NCI-H1092 (cell line): ENCODE data around the gene DECR2.
"Not testable (repeated sequence)": the region's sequence is repeated elsewhere in the genome, so short reads cannot be mapped to it uniquely, and the experiment has no call there.

ENCODE experiments used
- DNase-seq: peaks from one replicate; lab custom pipeline; 2025; lab: John Stamatoyannopoulos, UW

The DECR2 gene

DNA sequence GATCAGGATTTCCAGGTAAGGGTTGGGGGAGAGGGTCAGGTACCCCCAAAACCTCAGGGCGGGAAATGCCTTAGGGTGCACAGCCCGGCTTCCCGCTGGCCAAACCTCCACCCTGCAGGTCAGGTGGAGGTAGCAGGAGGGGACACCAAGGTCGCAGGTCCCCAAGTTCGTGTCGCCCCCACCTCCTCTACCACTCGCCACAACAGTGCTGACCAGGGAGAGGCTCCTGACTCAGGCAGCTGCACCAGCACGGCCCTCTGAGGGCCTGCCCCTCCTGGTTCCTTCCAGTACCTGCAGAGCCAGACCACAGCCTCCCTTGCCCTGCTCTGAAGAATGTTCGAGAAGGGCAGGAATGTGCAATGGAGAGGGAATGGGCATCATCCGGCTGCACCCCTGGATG, 35.2 kb upstream of the DECR2 start:
- no peak for DNase-seq

DNA sequence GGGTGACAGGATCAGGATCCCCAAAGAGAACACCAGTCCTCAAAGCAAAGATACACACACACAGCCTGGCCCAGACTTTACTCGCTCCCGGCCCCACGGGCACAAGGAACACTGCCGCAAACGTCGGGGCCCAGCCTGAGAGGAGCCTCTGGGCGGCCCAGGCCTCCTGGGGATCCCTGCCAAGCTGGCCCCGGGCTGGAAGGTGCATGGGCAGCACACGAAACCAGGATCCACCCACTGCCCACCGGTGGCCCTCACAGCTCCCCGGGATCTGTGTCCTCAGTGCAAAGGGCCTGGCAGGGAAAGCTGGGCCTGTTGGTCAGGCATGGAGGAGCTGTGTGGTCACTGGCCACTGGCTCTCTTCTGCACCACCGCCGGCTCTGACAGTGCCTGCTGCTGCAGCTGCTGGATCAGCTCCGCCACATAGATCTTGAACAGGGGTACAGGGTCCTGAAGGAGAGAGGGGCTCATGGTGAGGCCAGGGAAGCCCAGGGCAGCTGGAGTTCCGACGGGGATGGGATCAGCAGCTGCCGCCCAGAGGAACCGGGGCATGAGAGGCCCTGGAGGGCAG, 34.3 kb upstream of the DECR2 start:
- DNase-seq: no peak

DNA sequence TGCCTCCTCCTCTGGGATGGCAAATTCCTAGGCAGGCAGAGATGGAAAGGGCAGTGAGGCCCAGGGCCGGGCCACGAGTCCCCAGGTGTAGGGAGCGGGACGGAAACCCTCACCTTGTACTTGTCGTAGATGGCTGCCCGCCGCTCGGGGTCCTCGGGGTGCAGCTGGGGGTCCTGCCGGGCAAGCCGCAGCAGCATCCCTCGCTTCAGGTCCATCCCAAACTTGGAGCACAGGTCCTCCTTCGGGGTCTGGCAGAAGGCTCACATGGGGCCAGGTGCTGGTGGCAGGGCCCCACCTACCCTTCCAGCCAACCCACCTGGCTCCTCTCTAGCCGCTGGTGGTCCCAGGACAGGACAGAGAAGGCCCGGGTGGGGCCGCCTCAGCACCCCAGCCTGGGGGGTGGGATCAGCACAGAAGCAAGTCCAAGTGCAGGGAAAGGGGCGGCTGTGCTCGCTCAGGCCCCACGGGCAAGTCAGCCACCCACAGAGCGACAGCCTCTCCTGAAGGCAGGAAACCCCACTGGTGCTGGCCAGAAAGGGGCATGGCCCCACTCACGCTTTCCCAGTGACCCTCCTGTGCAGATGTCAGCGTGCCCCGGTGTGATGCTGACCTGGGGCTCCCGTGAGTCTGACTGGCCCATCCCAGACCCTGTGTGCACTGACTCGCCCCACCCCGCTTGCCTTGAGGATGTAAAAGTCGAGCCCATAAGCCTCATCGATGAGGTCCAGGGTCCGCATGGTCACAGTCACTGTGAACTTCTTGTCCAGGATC, 33.1 kb upstream of the DECR2 start:
- DNase-seq: no peak

DNA sequence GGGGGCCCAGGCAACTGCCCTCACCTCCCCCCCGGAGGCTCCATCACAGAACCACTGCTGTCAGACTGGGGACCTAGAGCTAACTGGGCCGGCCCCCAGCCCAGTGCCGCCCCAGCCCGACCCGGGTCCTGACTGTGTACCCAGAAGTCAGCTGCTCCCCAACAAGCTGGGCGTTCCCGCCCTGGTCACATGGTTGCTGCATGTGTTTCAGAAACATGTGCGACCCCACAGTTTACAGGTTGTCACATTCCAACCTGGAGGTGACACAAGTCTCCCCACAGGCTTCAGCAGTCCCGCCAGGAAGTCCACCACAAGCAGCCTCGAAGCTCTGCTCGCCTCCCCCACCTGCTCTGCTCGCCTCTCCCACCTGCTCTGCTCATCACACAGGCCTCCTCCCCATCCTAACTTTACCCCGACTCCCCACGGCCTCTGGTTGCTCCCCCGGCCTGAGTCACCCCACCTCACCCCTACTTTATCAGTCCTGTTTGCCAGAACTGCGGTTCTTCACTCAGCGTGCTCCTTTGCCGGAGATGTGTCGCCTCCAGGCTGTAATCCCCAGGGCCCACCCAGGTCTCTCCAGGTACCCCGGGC, 32.3 kb upstream of the DECR2 start:
- no peak for DNase-seq

DNA sequence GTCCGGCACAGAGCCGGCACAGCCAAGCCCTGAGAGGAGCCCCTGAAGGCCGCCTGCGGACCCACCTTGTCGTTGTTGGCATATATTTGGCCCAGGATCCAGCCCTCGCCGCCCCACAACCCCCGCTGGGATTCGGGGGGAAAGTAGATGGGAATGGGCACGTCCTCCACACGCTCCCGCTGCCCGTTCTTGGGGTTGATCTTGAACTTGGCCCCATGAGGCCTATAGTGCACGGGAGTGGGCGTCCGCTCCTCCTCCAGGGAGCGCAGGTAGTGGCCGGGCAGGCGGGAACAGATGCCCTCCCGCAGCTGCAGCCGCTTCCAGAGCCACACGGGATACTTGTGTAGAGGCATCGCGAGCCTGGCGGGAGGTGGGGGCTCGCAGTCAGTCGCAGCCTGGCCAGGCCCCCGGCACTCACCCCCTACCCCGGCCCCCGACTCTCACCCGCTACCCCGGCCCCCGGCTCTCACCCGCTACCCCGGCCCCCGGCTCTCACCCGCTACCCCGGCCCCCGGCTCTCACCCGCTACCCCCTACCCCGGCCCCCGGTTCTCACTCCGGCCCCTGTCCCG, 31.7 kb upstream of the DECR2 start:
- DNase-seq: no peak

DNA sequence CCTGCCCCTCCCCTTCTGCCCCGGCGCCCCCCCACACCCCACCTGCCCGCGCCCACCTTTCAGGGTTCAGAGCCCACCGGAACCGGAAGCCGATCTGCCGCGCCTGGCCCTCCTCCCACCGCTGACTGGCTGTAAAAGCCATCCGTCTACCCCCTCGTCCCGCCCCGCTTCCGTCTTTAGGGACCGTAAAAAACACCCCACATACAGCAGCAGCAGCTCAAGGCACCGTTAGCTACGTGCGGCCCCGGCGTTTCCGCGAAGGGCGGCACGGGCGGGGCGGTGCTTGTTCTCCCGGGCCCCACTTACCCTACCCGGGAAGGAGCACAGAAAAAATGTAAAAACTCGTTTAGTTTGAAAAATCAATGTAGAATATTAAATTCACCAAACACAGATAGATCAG, 31.2 kb upstream of the DECR2 start, which contains the start of gene MRPL28:
TSS of gene MRPL28 (minus strand) at position 96 of the 400 bp plus-strand sequence. CDS start 320 bp downstream, outside the sequence.
- peak; percentile 94 for DNase-seq

DNA sequence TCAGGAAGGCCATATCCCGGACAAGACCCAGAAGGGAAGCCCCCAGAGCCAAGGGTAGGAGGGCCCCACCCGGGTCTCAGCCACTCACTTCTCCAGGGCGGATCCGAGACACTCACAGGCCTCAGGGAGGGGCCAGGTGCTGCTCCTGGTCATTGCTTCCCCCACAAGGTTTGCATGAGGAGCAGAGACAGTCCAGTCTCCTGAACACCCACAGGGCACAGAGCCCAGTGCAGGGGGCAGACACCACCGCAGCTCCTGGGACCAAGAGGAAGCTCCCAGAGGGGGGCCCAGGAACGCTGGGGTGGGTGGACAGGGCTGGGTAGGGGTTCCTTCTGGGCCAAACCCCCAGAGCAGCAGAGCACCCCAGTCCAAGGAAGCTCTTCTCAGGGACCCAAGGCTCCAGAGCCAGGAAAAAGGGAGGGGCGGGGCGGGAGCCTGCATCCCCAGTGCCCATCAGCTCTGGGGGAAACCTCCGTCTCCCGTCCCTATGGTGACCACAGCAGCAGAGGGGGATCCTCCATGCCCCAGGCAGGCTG, 30.6 kb upstream of the DECR2 start:
- DNase-seq: no peak

DNA sequence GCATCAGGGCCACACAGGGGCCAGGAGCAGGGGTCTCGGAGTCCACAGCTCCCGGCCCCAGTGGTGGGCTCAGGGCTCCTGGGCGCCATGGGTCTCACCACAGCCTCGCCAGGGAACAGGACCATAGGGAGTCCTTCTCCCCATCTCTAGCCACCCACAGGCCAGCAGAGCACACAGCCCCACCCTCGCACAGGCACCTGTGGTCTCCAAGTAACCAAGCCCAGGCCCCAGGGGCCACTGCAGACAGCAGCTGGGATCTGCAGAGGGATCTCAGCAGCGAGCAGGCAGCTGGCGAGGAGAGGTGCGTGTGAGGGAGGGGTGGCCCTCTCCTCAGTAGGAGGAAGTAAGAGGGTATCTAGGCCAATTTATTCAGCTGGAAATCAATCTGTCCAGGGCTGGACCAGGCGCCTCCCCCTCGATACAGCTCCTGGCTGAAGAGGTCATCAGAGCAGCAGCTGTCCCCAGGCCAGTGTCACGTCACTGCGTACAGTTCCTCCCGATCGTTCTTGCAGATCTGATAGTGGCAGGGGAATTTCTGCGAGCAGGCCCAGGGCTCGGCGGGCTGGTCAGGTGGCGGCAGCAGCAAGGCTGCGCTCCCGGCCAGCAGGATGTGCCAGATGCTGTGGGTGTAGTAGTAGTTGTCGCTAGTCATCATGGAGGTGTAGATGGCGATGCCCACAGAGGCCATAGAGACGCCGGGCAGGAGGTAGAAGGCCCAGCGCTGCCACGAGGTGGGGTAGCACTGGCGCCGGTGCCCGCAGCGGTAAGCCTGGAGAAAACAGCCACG, 30.0 kb upstream of the DECR2 start:
- DNase-seq: peak; percentile 38

DNA sequence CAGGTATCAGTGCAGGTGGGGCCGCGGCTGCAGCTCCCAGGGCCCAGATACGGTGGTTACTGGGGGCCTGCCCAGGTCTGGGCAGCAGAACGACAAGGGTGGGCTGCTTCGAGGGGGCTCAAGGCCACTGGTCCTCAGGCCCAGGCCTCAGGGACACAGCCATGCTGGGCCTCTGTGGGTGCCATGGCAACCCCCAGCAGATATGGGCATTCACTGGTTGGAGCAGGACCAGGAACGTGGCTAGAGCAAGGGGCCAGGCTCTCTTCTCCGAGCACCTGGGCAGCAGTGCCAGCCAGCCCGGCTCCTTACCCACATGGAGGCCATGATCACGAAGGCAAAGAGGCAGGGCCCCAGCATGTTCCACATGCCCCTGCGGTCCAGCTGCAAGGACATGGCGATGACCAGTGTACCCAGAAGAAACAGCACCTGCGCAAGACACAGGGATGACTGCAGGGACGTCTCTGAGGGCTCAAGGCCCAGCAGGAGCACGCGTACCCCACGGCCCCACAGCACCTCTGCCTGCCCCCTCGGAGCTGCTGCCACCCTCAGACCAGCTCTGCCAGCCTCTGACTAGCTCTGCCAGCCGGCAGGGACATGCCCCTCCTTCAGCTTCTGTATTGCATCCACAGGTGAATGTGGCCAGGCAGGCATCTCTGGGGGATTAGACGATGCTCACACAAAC, 29.2 kb upstream of the DECR2 start:
- DNase-seq: no peak

DNA sequence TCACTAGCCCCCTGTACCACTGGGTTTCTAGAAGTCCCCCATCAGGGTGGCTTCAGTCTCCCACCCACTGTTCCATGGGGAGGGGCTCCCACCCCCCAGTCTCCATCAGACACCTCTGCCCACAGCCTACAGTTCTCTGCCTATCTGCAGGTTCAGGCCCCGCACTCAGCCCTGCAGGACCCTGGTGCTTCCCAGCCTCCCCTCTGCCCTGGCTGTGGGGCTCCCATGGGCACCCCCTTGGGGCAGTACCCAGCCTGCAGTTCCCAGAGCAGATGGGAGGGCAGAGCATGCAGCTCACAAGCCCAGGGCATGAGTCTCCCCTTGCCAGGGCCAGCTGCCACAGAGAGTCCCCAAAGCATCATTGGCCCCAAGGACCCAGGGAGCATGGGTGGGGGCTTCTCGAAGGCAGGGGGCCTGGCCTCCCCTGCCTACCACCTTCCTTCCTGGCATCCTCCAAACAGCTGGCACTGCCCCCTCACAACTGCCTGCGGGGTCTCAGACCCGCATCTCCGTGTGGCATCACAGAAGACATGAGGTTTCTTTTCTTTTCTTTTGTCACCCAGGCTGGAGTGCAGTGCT, 28.6 kb upstream of the DECR2 start:
- DNase-seq: no peak

DNA sequence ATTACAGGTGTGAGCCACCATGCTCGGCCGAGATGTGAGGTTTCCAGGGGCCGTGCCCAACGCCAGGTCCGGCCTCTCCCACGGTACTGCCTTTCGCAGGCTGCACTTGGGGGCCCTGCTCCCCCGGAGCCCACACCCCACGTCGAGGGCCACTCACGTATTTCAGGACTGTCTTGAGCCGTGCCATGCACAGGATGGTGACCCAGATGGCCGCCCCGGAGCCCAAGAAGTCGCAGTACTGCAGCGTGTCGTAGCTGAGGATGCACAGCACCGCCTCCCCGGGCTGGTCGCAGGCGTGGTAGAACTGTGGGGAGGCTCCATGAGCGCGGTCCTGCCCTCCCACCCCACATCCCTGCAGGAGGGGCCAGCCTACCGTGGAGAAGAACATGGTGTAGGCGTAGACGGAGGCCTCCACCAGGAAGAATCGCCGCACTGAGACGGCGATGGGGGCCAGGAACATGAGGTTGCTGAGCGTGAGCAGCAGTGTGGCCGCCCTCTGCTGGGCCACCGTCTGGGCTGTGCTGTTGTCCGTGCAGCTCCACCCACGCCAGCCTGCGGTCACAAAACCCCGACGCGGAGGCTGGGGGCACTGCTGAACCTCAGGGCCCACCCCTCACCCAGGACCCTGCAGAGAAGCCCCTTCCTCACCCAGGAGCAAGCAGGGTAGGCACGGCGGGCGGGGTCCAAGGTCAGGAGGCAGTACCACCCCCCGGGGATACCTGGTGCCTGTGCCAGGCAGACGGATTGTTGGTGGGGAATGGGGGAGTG, 27.7 kb upstream of the DECR2 start:
- no peak for DNase-seq

DNA sequence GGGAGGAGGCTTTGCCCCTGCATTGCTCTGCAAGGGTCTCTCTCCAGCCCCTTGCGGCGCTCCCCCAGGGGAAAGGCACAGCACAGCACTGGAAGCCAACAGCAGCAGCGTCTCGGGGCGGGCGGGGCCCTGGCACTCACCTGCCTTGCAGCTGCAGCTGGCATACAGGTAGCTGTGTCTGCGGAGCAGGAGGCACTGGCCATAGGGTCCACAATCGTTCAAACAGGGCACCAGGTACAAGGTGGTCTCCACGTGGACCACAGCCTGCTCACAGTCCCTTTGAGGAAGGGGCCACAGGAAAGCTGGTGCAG, 27.1 kb upstream of the DECR2 start:
- DNase-seq: no peak

DNA sequence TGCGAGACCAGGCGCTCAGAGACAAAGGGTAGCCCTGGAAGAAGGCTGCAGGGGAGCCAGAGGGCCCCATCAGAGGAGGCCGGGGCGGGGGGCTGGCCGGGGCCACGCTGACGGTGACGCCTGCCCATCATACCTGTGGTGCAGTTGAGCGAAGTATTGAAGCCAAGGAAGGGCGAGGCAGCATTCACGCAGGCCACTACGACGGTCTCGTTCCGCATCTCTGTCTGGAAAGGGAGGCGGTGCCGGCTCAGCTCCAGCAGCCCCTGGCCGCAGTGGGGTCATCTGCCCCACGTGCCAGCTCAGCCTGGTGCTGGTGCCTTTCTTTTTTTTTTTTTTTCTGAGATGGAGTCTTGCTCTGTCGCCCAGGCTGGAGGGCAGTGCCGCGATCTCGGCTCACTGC, 26.5 kb upstream of the DECR2 start:
- DNase-seq: no peak

DNA sequence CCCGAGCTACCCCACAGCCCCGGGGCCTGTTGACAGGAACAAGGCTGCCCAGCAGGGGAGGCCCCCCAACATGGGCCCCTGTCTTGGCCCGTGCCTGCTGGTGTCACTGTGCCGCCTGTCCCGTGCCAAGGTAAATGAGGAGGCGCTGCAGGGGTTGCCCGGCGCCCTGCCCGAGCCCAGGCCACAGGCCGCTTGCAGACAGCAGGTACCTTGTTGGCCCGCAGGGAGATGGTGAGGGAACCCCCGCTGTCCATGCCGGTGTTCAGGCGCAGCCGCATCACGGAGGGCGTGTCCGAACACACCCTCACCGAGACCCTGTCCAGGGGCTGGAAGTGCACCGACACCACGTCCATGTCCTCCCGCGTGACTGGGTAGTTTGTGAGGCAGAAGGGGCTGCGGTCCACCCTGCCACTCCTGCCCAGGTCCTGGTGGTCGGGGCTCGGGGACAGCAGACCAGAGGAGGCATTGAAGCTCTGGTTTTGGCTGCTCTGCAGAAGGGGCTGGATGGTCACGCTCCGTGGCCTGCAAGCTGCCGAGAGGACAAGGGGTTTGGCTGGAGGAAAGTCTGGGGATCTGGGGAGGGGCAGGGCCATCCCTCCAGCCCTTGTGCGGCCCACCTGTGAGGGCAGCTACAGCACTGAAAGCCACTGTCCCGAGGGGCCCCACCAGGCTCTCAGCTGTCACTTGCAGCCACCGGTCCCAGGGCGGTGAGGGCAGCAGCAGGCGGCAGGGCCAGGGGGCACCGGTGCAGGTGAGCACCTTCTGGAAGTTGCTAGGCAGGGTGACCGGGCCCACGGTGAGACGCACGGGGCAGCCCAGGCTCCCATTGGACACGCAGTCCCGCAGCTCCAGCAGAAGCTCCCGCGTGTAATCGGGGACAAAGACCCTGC, 25.5 kb upstream of the DECR2 start:
- DNase-seq: no peak

DNA sequence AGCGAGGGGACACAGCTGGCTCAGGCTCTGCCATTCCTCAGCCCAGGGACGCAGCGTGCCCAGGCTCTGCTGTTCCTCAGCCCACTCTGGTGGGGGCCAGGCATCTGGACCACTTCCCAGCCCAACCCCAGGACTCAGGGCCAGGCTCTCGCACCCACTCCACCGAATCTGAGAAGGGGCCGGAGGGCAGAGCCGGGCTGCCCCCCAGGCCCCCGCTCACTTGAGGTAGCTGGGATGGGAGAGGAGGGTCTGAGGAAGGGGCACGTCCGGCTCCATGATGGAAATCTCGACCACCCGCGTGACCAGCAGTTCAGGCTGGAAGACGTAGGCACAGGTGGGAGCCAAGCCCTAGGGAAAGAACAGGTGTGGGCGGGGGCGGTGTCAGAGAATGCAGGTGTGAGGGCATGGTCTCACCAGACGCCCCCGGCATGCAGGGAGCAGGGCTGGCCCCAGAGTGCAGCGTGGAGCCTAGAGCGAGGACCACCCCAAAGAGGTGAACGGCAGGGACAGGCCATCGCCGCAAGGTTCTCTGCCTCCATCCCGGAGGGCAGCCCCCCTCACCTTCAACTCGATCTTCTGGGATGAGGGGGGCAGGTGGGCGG, 24.8 kb upstream of the DECR2 start:
- DNase-seq: no peak

DNA sequence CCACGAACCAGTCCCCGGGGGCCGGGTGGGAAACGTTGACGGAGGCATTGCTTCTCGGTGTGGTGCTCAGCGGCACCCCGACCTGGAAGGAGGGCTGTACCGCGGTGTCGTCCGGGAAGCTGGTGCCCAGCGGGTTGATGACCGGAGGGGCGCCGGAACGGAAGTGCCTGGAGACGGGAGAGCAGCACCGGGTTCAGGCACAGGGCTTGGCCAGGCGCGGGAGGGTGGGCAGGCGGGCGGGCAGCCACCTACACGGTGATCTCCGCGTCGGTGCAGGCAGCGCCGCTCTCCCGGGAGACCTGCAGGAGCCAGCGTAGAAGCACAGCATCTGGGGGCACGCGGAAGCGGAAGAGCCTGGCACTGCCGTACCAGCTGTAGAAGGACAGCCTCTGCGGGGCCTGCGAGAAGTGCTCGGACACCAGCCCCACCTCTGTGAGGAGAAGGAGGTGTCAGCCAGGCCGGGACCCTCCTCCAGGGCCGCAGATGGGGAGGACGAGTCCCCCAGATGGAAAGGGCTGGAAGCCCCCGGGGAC, 24.2 kb upstream of the DECR2 start:
- no peak for DNase-seq

DNA sequence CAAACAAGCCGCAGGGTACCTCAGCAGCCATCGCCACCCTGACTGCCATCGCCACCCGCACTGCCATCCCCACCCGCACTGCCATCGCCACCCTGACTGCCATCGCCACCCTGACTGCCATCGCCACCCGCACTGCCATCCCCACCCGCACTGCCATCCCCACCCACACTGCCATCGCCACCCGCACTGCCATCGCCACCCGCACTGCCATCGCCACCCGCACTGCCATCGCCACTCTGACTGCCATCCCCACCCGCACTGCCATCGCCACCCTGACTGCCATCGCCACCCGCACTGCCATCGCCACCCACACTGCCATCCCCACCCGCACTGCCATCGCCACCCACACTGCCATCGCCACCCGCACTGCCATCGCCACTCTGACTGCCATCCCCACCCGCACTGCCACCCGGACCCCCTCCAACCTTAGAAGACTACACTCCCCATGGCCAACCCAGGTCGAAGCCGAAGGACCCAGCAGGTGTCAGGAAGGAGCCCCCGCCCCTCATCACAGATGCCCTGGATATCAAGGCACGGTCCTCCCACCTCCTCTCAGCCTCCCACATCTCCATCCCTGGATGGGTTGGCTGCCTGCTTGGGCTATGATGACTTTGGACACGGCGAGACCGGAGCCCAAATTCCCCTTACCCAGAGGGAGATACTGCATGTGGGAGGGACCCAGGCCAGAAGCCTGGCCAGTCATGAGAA, 23.4 kb upstream of the DECR2 start:
- DNase-seq: not testable (repeated sequence)

DNA sequence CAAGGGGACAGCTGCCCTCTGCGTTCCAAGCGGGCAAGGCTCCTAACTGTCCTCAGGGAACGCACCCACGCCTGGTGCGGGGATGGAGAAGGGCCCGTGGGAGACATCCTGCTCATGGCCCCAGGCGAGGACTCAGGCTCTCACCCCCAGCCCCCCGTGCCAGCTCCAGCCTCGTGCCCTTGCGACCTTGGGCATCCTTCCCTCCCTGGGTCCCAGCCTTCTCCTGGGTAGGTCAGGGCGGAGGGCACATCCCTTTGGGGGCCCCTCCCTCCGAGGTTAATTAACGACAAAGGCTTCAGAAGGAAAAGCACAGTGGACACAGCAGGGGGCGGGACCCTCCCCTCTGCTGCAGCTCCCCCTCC, 22.9 kb upstream of the DECR2 start:
- no peak for DNase-seq
